HEK293T (cell line): ENCODE results near the gene NDUFS6.
"Not testable (repeated sequence)": the region's sequence is repeated elsewhere in the genome, so short reads cannot be mapped to it uniquely, and the experiment has no call there.

Experiments
- BHLHE40 ChIP-seq: fragments of 450-650 bp; IDR thresholded peaks from 2 replicates; pipeline ENCODE4 v1.6.1; 2016; ENCODE audit warnings: mild to moderate bottlenecking, moderate library complexity, borderline replicate concordance
- FOXA1 ChIP-seq: fragments of 450-650 bp; IDR thresholded peaks from 2 replicates; pipeline ENCODE4 v1.6.1; 2016; ENCODE audit warnings: mild to moderate bottlenecking
- FOXK2 ChIP-seq: fragments of 450-650 bp; IDR thresholded peaks from 2 replicates; pipeline ENCODE4 v1.6.1; 2016; ENCODE audit warnings: mild to moderate bottlenecking
- FOXM1 ChIP-seq: fragments of 450-650 bp; IDR thresholded peaks from 2 replicates; pipeline ENCODE4 v1.6.1; 2017; ENCODE audit warnings: mild to moderate bottlenecking, borderline replicate concordance
- HDGF ChIP-seq: fragments of 450-650 bp; IDR thresholded peaks from 2 replicates; pipeline ENCODE4 v1.6.1; 2017; ENCODE audit warnings: antibody characterized with exemption, borderline replicate concordance
- SP1 ChIP-seq: fragments of 450-650 bp; IDR thresholded peaks from 2 replicates; pipeline ENCODE4 v1.6.1; 2017
- SUZ12 ChIP-seq: fragments of 450-650 bp; IDR thresholded peaks from 2 replicates; pipeline ENCODE4 v1.6.1; 2016; ENCODE audit warnings: mild to moderate bottlenecking
- TARDBP ChIP-seq: fragments of 450-650 bp; IDR thresholded peaks from 2 replicates; pipeline ENCODE4 v1.6.1; 2016

GRCh38 chr5:1816495-1817089 is 15.4 kb downstream of the NDUFS6 start:
- TF ChIP-seq SUZ12, SP1, FOXM1, BHLHE40, TARDBP, FOXA1, HDGF, FOXK2: not testable (repeated sequence)
